Measurements from ENCODE around the gene GSTT4.
"Not testable (repeated sequence)": the region's sequence is repeated elsewhere in the genome, so short reads cannot be mapped to it uniquely, and the experiment has no call there.

The GSTT4 gene

GRCh38 chr22:24023204-24023789 lies 18.0 kb upstream of the GSTT4 start:
- no peak for DNase-seq

- no peak for DNase-seq
Measured at GRCh38 chr22:24021304-24021703, 16.1 kb upstream of the GSTT4 start.

GRCh38 chr22:24016156-24016555 lies 10.9 kb upstream of the GSTT4 start:
- no peak for DNase-seq

GRCh38 chr22:24011735-24012068 lies 6.4 kb upstream of the GSTT4 start:
- DNase-seq, result no peak

- no peak for DNase-seq
Measured at GRCh38 chr22:24010018-24010391, 4.8 kb upstream of the GSTT4 start.

GRCh38 chr22:24009227-24010017 lies 4.2 kb upstream of the GSTT4 start:
- no peak for DNase-seq

- DNase-seq, result no peak
Measured at GRCh38 chr22:24008381-24009226, 3.4 kb upstream of the GSTT4 start.

GRCh38 chr22:24008022-24008283 lies 2.7 kb upstream of the GSTT4 start:
- DNase-seq, result no peak

- DNase-seq, result no peak
Measured at GRCh38 chr22:24007253-24008021, 2.2 kb upstream of the GSTT4 start.

- no peak for DNase-seq
Measured at GRCh38 chr22:24006914-24007214, 1.6 kb upstream of the GSTT4 start.

- no peak for DNase-seq
Measured at GRCh38 chr22:24006207-24006913, 1.1 kb upstream of the GSTT4 start.

- DNase-seq, result no peak
Measured at GRCh38 chr22:24003887-24004286, 1.4 kb downstream of the GSTT4 start.

- DNase-seq, result no peak
Measured at GRCh38 chr22:24002851-24003250, 2.4 kb downstream of the GSTT4 start.

GRCh38 chr22:24002272-24002671 lies 3.0 kb downstream of the GSTT4 start:
- DNase-seq, result no peak

- DNase-seq, result no peak
Measured at GRCh38 chr22:24001314-24001713, 3.9 kb downstream of the GSTT4 start.

- DNase-seq, result not testable (repeated sequence)
Measured at GRCh38 chr22:23999779-24000178, 5.5 kb downstream of the GSTT4 start.

GRCh38 chr22:23997092-23997491 lies 8.2 kb downstream of the GSTT4 start:
- DNase-seq, result no peak

GRCh38 chr22:23993581-23994177 lies 11.6 kb downstream of the GSTT4 start:
- DNase-seq, result not testable (repeated sequence)

GRCh38 chr22:23993080-23993479 lies 12.2 kb downstream of the GSTT4 start:
- not testable (repeated sequence) for DNase-seq

GRCh38 chr22:23989583-23990244 lies 15.5 kb downstream of the GSTT4 start:
- not testable (repeated sequence) for DNase-seq

- not testable (repeated sequence) for DNase-seq
Measured at GRCh38 chr22:23986538-23987178, 18.6 kb downstream of the GSTT4 start.

All from CD4-positive, alpha-beta T cell treated with Interferon gamma for 1 hour (primary cell).